Bronchial epithelial cell (primary cell): Measurements from ENCODE around the gene NOX5. TPM values are rescaled to one million over a fixed set of nuclear protein-coding genes. Genes with fewer than 3 reads are reported as not detected.

ENCODE experiments used
- DNase-seq: peaks from one replicate; pipeline ENCODE4 v3.0.0-alpha.2; 2010; ENCODE audit warnings: low read depth
- FAIRE-seq: peaks from 2 replicates; lab custom pipeline; 2011; peaks lifted over from hg19 to GRCh38; lab: Jason Lieb, UNC
- H3K27me3 ChIP-seq: 2 replicates; pipeline ENCODE4 v1.5.1; 2011; ENCODE audit warnings: low read length; ENCODE audit not compliant: control insufficient read depth, insufficient read depth
- H3K36me3 ChIP-seq: 2 replicates; pipeline ENCODE4 v1.5.1; 2011; ENCODE audit warnings: low read length; ENCODE audit not compliant: control insufficient read depth, insufficient read depth
- H3K4me3 ChIP-seq: 2 replicates; pipeline ENCODE4 v1.5.1; 2011; ENCODE audit warnings: mild to moderate bottlenecking, low read depth, low read length, control low read depth
- total RNA-seq: library from RNA; depleted of rRNA; stranded (reverse); fragments of >200 nt; gene quantifications from 2 replicates; pipeline ENCODE4 v1.2.1, GENCODE V29; 2014
- TF ChIP-seq, protein P1 (sequence below): IDR thresholded peaks from 2 replicates; pipeline ENCODE4 v1.5.1; 2011; ENCODE audit warnings: mild to moderate bottlenecking, moderate library complexity, low read length, control low read depth, inconsistent platforms; ENCODE audit not compliant: insufficient read depth, severe bottlenecking

The NOX5 gene
- total RNA-seq, 1 donor from 2014 or later, result not detected

DNA sequence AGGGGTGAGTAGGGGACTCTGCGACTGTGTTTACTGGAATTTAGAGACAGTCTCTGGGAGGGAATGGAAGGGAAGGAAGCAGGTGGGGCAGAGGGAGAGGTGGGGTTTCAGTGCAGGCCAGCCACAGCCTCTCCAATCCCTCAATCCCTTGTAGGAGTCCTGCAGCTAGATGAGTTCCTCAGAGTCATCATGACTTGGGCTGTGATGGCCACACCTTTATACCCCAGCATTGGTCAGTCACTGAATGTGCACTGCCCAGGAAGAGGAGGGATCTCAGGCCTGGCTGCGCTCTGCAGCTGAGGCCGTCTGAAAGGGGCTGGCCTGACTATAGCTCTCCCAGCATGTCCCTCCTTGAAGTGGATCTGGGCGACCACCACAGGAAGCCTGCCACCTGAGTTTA lies 78.6 kb downstream of the NOX5 start:
- FAIRE-seq, result no peak

DNA sequence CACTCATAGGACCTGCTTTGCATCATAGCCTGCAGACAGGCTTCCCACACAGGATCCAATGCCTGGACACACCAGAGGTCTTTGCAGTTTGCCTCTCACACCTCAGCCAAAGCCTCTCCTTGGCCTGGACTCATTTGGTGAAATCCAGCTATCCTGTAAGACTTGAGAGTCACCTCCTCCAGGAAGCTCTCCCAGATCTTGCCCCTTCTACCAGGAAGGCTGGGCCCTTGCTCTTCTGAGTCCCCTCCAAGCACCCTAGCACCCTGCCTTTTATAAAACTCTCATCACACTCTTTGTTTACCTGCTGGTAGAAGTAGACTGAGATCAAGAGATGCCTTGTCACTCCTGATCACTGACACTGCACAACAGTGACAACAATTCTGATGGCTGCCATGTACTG lies 79.1 kb downstream of the NOX5 start:
- FAIRE-seq, result peak; percentile 50
- TF ChIP-seq, protein P1, sequence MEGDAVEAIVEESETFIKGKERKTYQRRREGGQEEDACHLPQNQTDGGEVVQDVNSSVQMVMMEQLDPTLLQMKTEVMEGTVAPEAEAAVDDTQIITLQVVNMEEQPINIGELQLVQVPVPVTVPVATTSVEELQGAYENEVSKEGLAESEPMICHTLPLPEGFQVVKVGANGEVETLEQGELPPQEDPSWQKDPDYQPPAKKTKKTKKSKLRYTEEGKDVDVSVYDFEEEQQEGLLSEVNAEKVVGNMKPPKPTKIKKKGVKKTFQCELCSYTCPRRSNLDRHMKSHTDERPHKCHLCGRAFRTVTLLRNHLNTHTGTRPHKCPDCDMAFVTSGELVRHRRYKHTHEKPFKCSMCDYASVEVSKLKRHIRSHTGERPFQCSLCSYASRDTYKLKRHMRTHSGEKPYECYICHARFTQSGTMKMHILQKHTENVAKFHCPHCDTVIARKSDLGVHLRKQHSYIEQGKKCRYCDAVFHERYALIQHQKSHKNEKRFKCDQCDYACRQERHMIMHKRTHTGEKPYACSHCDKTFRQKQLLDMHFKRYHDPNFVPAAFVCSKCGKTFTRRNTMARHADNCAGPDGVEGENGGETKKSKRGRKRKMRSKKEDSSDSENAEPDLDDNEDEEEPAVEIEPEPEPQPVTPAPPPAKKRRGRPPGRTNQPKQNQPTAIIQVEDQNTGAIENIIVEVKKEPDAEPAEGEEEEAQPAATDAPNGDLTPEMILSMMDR, result no peak
- H3K27me3 ChIP-seq, result peaks cover 9% of the 10 kb centered on the region

More for the DNA sequence above, 78.6 kb downstream of the NOX5 start:
- TF ChIP-seq, protein P1, result no peak
- DNase-seq, result no peak
- H3K36me3 ChIP-seq, result no peaks in the 10 kb centered on the region
- H3K4me3 ChIP-seq, result no peak overlapping the region
- peaks cover 8% of the 10 kb centered on the region for H3K27me3 ChIP-seq

DNA sequence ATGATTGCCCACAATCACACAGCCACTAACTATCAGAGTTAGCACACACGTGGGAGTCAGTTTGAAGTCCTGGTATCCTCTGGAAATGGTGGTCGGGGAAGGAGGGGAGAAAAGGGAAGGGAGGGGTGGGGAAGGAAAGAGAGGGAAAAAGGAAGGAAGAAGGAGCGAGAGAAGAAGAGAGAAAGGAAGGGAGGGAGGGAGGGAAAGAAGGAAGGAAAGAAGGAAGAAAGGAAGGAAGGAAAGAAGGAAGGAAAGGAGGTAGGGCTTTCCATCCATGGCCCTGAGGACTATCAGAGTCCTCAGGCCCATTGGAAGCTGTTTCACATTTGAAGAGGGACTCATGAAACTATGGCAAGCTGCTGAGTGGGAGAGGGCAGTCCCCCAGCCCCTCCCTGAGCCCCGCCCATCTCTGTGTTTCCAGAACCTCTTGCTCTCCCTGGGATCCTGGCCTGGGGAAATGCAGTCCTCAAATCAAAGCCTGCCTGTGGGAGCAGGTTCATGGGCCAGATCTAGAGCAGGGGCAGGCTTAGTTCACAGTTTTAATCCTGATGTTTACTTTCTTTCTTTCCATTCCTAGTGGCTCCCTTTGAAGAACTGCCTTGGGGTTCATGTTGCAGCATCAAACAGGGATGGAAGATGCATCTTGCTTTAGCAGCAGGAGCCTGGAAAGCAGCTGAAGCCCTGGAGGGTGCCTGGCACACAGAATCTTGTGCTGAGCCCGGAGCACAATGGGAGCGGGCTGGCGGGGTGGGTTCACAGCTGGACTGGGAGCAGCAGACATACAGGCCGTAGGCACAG lies 79.8 kb downstream of the NOX5 start:
- Histone ChIP-seq H3K4me3 (no peak overlapping the region), H3K27me3 (peaks cover 9% of the 10 kb centered on the region), H3K36me3 (no peaks in the 10 kb centered on the region)
- TF ChIP-seq, protein P1, result no peak
- DNase-seq, result no peak
- peak; percentile 13 for FAIRE-seq

More for the DNA sequence above, 79.1 kb downstream of the NOX5 start:
- Histone ChIP-seq H3K36me3 (no peaks in the 10 kb centered on the region), H3K4me3 (no peak overlapping the region)
- no peak for DNase-seq

DNA sequence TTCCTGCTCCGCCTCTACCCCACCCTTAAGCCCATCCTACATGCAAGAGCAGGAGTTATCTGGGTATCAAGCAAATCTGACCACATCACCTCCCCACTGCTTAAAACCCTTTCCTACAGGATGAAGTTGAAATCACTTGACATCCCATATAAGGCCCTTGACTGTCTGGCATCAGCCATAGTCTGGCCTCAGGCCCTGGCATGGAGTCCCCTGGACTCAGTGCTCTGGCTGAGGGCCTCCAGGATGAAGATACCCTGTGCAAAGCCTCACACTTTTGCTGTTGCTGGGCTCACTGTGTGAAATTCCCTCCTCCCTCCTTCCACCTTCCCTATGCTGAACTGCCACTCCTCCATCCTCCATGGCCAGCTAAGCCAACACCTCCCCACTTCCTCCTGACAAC lies 80.8 kb downstream of the NOX5 start:
- DNase-seq (no peak), FAIRE-seq (peak; percentile 64)
- Histone ChIP-seq H3K36me3 (no peaks in the 10 kb centered on the region), H3K27me3 (peaks cover 9% of the 10 kb centered on the region), H3K4me3 (no peak overlapping the region)
- TF ChIP-seq, protein P1, result no peak

DNA sequence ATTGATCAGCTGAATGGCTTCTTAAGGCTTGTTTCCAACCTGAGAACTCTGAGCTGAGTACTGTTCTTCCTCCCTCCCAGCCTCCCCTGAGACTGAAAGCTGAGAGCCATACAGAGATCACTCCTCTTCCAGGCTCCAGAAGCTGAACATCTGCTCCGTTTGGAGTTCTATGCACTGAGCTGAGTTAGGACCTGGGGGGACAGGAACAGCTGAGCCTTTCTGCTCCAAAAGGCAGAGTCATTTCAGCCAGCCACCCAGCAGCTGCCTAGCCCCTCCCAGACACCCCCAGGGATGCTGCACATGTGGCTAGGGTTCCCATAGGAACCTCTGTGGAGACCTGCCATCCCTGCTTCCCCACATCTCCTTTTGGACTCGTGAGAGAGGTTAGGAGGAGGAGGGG lies 81.7 kb downstream of the NOX5 start:
- TF ChIP-seq, protein P1, result no peak
- Histone ChIP-seq H3K36me3 (no peaks in the 10 kb centered on the region), H3K4me3 (no peak overlapping the region), H3K27me3 (peaks cover 9% of the 10 kb centered on the region)
- no peak for FAIRE-seq
- no peak for DNase-seq

DNA sequence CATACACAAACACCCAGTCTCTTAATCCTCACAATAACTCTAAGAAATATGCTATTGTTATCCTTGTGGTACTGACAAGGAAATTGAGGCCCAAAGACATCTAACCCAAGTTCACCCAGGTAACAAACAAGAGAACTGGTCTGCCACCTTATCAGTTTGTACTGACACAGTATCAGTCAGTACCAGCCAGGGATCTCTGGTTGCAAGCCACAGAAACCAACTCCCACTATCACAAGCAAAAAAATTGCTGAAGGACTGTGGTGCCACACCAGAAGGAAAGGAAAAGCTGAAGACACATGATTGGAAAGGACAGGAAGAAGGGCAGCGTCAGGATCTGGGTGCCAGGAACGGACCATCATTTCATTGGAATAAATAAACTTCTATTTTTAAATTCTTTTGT lies 82.1 kb downstream of the NOX5 start:
- H3K27me3 ChIP-seq, result peaks cover 13% of the 10 kb centered on the region
- no peak for FAIRE-seq
- H3K36me3 ChIP-seq, result no peaks in the 10 kb centered on the region
- TF ChIP-seq, protein P1, result no peak
- no peak overlapping the region for H3K4me3 ChIP-seq
- no peak for DNase-seq
